Lung (tissue), 12 donors: ENCODE data around the gene NDC80. TPM values are rescaled to one million over a fixed set of nuclear protein-coding genes. Genes with fewer than 3 reads are reported as not detected.
"Not testable (repeated sequence)": the region's sequence is repeated elsewhere in the genome, so short reads cannot be mapped to it uniquely, and the experiment has no call there.

ENCODE experiments used
- ATAC-seq: fragments of 200-7000 bp; cut with Tn5 transposase; one replicate; pipeline ENCODE4 v1.9.1; 2020; ENCODE audit warnings: moderate number of reproducible peaks; ENCODE audit not compliant: insufficient read depth, low FRiP score
- DNase-seq, 3 donors: peaks; one replicate each; pipeline ENCODE4 v3.0.0-alpha.2; 2013 to 2017
- H3K27ac ChIP-seq, 2 donors: one replicate each; pipeline ENCODE4 v1.5.1; 2013; ENCODE audit warnings: mild to moderate bottlenecking in 2 of 2, moderate library complexity in 2 of 2, control low read depth in 1 of 2, inconsistent platforms in 1 of 2, low read depth in 1 of 2, low read length in 1 of 2
- H3K27me3 ChIP-seq, 3 donors: one replicate each; pipeline ENCODE4 v1.5.1; 2013; ENCODE audit warnings: low read length in 2 of 3; ENCODE audit not compliant: control insufficient read depth in 3 of 3, insufficient read depth in 3 of 3
- H3K36me3 ChIP-seq, 4 donors: one replicate each; pipeline ENCODE4 v1.5.1; 2013; ENCODE audit warnings: low read length in 4 of 4, mild to moderate bottlenecking in 1 of 4, moderate library complexity in 1 of 4; ENCODE audit not compliant: control insufficient read depth in 4 of 4, insufficient read depth in 4 of 4
- H3K4me1 ChIP-seq, 5 donors: one replicate each; pipeline ENCODE4 v1.5.1; 2013; ENCODE audit warnings: low read length in 5 of 5, mild to moderate bottlenecking in 2 of 5, moderate library complexity in 1 of 5; ENCODE audit not compliant: control insufficient read depth in 5 of 5, insufficient read depth in 5 of 5
- H3K4me3 ChIP-seq: one replicate; pipeline ENCODE4 v1.5.1; 2013; ENCODE audit warnings: mild to moderate bottlenecking, control low read depth, moderate library complexity
- H3K9ac ChIP-seq, 2 donors: one replicate each; pipeline ENCODE4 v1.5.1; 2013; ENCODE audit warnings: low read length in 2 of 2, control low read depth in 1 of 2; ENCODE audit not compliant: insufficient read depth in 1 of 2
- H3K9me3 ChIP-seq, 4 donors: one replicate each; pipeline ENCODE4 v1.5.1; 2013; ENCODE audit warnings: low read length in 3 of 4, mild to moderate bottlenecking in 1 of 4, moderate library complexity in 1 of 4; ENCODE audit not compliant: control insufficient read depth in 4 of 4, insufficient read depth in 3 of 4
- CTCF ChIP-seq: IDR thresholded peaks from 2 replicates; pipeline ENCODE4 v1.5.1; 2012; ENCODE audit warnings: mild to moderate bottlenecking; ENCODE audit errors: control extremely low read depth, extremely low read depth
- WGBS, 2 donors: extraction: QIAGEN DNeasy Blood & Tissue Kit; methylation state at CpG; one replicate each; pipeline ENCODE4 v1.1.7; 2013; 5-methylcytosine and 5-hydroxymethylcytosine counted together
- polyA plus RNA-seq, 2 donors: library from polyadenylated mRNA; stranded (reverse); fragments of 200-250 nt; gene quantifications; one replicate each; pipeline ENCODE4 v1.2.1, GENCODE V29; 2013
- total RNA-seq, 2 donors: library from RNA; depleted of rRNA in 1 of 2; stranded (reverse); fragments of >200 nt in 1 of 2; gene quantifications; one replicate each; pipeline ENCODE4 v1.2.1, GENCODE V29; 2014 to 2021
- donor health status: control.
- donor health status: control.
- donor health status: Bipolar disorder and iron deficiency.
- donor health status: healthy.
- donor health status: DM: yes; HTN: yes; CAD: no.

Gene NDC80
- total and polyA plus RNA-seq, 4 donors = 0.55 to 3.9 (median 2.3) TPM

DNA sequence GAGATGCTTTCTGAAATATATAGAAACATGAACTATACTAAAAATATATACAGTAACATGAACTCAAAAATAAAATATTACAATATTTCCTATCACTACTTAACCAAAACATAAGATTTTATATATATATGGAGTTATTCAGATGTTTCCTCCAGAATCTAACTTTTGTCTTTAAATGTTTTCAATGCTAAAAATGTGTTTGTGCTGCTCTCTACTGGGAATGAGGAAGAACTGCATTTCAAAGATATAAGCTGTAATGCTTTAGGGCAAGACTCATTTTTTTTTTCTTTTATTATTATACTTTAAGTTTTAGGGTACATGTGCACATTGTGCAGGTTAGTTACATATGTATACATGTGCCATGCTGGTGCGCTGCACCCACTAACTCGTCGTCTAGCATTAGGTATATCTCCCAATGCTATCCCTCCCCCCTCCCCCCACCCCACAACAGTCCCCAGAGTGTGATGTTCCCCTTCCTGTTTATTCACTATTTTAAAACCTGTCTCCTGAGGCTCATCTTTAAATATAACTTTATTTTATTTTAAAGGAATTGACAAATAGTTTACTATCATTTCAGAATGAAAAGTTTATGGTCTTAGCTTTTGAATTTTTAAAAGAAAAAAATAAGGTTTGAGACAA is 29.3 kb upstream of the NDC80 start:
- not testable (repeated sequence) for H3K27me3 ChIP-seq, H3K9ac ChIP-seq, H3K4me3 ChIP-seq, ATAC-seq, H3K4me1 ChIP-seq, H3K27ac ChIP-seq, H3K36me3 ChIP-seq, H3K9me3 ChIP-seq
- WGBS, 2 donors = no CpG with 5 or more reads among the region's 3 CpGs
- peak; percentile 37 for TF ChIP-seq CTCF
- peak in 2 of 3 donors; percentile 42 to 57 for DNase-seq

- no peak overlapping the region for H3K4me3 ChIP-seq
- no peak overlapping the region for H3K9ac ChIP-seq
- DNase-seq = no peak
- H3K9me3 ChIP-seq = no peaks in the 10 kb centered on the region
- no peaks in the 10 kb centered on the region for H3K27me3 ChIP-seq
- no peak for ATAC-seq
- 71 to 83% methylated on average over 2 of the region's 2 CpGs for WGBS, 2 donors
- no peak overlapping the region for H3K27ac ChIP-seq
- no peaks in the 10 kb centered on the region for H3K4me1 ChIP-seq
- H3K36me3 ChIP-seq = peaks cover 0 to 5% (median 2%) of the 10 kb centered on the region in 4 donors
- TF ChIP-seq CTCF = no peak
Measured at GRCh38 chr18:2545155-2545554, 26.2 kb upstream of the NDC80 start.

- no peak overlapping the region for H3K9ac ChIP-seq
- peak; percentile 7 for TF ChIP-seq CTCF
- 63 to 68% methylated on average over 4 of the region's 4 CpGs for WGBS, 2 donors
- H3K9me3 ChIP-seq = no peaks in the 10 kb centered on the region
- DNase-seq (peak in 2 of 3 donors; percentile 66 to 79), ATAC-seq (no peak)
- no peak overlapping the region for H3K27ac ChIP-seq
- peaks cover 0 to 7% (median 3%) of the 10 kb centered on the region in 4 donors for H3K36me3 ChIP-seq
- no peaks in the 10 kb centered on the region for H3K4me1 ChIP-seq
- no peak overlapping the region for H3K4me3 ChIP-seq
- no peaks in the 10 kb centered on the region for H3K27me3 ChIP-seq
Measured at GRCh38 chr18:2547477-2548087, 23.8 kb upstream of the NDC80 start.
